MV-4-11 (cell line): ENCODE results near the gene SURF4.
"Not testable (repeated sequence)": the region's sequence is repeated elsewhere in the genome, so short reads cannot be mapped to it uniquely, and the experiment has no call there.

Experiments used
- DNase-seq: peaks from one replicate; lab custom pipeline; 2025; lab: John Stamatoyannopoulos, UW

Gene SURF4

DNA sequence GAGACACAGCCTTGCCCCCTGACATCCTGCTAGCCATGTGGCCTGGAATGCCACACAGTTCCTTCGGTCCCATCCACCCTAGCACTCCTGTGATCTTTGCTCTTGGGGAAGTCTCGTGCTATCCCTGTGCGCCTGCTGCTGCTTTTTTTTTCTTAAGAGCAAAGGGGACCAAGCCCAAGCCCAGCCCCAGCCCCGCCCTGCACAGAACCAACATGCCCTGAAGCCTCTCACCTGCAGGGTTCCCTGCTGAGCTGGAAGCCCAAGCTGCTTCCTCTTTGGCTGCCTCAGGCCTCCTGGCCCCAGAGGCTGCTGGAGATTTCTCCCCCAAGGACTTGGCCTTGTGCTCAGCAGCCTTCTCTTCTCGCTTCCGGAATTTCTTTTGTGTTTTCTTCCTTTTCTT is 41.7 kb downstream of the SURF4 start:
- DNase-seq, result no peak

- no peak for DNase-seq
Observed at GRCh38 chr9:133333566-133333965, 42.3 kb downstream of the SURF4 start.

DNA sequence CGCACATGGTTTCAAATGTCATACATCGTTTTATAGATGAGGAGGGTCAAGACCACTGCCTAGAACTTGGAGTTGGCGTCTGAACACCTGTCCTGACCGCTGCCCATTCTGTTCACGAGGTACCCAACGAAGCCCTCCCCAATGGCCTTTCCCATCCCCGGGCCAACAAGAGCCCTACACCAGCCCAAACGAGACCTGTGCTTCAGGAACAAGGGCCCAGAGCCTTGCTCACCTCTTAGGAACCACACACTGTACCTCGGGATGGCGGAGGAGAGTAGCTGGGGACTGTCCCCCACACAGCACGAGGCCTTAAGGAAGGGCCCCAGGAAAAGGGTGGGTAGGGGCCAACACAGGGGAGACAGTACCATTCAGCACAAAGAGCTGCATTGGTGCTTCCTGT is 42.8 kb downstream of the SURF4 start:
- no peak for DNase-seq

- DNase-seq, result no peak
Observed at GRCh38 chr9:133332381-133332730, 43.5 kb downstream of the SURF4 start.

DNA sequence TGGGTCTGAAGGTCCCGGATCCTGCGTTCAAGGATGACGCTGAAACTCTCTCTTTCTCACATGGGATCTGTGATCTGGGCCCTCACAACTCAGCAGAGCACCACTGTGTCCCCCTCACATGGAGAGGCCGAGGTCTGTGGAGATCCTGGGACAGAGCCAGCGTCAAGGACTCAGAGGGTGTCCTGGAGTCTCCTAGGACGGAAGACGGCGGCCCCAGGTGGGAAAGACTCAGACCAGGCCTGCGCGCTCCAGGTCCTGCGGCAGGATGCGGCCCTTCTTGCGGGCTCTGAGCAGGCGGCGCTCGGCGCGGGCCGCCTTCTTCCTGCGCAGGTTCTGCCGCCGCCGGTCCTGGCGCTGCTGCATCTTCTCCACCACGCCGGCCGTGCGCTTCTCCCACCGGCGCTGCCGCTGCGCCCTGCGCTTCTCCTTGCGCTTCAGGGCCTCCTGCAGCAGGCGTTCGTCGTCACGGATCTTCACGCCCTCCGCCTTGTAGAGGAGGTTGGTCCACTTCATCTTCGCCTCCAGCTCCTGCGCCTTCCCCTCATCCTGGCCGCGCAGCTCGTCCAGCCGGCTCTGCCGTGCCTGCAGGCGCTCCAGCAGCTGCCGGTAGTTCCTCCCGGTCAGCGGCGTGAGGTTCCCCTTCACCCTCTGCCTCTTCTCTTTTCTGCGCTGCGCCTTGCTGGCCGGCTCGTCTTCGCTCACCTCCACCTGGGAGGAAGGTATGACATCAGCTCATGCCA is 44.0 kb downstream of the SURF4 start:
- no peak for DNase-seq

- DNase-seq, result no peak
Observed at GRCh38 chr9:133331221-133331620, 44.6 kb downstream of the SURF4 start.

GRCh38 chr9:133329306-133330156 is 46.3 kb downstream of the SURF4 start:
- not testable (repeated sequence) for DNase-seq

DNA sequence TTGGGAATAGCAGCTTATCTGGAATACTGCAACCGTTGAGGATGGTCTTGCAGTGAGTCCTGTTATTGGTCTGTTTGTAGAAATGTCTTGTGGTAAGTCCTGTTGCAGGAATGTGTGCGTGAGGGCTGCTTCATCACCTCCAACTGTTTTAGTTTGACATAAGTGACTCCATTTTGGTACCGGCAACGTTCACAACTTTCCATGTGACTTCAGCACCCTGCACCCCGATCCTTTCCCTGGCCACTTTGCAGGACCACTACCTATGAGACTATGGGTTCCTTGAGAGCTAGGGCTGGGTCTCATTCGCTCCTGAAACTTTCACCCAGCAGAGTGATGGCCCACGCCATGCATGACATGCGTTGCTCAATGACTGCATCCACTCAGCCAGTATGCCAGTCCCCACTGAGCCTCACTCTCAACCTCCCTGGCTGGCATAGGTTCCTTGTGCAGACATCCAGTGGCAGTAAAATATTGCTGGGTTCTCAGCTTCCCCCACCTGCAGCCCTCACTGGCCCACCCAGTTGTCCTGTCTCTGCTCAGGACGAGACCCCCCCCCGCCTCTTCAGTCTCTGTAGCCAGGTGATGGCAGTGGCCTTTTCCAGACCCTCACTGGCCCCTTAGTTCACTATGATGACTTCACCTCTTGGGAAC is 47.9 kb downstream of the SURF4 start:
- no peak for DNase-seq

GRCh38 chr9:133327021-133327420 is 48.8 kb downstream of the SURF4 start:
- DNase-seq, result not testable (repeated sequence)

DNA sequence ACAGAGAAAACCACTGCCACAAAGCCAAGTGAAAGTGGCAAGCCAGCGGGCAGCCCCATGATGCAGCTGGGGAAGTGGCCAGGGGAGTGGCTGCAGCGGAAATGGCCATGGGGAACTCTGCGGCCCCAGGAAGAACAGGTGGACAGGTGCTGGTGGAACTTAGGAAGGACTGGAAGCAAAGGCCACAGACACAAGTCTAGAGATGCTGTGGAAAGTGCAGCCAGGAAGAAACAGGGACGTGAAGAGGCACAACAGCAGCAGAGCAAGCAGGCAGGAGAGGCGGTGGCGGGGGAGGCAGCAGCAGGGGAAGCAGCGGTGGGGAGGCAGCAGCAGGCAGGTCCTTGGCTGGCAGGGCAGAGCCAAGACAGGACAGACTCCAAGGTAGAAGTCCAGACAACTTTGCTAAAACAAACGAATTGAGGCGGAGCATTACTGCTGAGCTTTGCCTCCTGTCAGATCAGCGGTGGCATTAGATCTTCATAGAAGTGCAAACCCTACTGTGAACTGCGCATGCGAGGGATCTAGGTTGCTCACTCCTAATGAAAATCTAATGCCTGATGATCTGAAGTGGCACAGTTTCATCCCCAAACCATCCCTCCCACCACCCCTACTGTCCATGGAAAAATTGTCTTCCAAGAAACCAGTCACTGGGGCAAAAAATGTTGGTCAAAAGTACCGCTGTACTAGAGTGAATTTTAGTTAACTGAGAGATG is 51.7 kb downstream of the SURF4 start:
- no peak for DNase-seq

DNA sequence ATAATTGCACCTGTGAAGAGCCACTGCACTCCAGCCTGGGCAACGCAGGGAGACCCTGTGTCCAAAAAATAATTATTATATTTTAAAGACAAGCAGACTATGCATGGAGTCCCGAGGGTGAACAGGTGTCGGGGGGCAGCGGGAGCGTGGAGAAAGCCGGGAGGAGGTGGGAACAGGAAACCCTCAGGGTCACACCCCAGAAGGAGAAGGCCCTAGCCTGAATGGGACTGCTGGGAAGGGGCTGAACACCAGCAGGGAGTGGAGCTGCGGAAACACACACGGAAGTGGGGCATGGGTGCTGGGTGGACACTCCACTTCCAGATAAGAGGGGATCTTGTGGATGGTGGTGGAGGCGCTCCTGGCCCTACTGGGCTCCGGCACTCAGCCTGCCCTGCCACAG is 52.6 kb downstream of the SURF4 start:
- no peak for DNase-seq

GRCh38 chr9:133322701-133323100 is 53.2 kb downstream of the SURF4 start:
- no peak for DNase-seq

DNA sequence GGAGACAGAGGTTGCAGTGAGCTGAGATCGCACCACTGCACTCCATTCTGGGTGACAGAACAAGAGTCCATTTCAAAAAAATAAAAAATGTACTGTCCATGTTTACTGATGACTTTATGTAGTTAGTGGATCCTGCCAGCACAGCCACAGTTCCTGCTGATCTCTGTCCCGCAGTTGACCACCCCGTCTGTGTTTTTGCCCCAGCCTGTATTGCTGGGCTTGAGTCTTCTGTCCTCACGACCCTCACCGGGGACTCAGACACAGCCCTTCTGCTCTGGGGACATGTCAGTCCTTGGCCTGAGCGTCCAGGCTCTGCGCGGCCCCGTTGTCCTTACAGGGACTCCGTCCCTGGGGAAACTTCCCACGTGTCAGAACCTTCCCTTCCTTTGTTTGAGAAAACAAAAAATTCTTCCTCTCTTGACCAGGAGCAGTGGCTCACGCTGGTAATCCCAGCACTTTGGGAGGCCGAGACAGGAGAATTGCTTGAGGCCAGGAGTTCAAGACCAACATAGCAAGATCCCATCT is 54.4 kb downstream of the SURF4 start:
- DNase-seq, result no peak

DNA sequence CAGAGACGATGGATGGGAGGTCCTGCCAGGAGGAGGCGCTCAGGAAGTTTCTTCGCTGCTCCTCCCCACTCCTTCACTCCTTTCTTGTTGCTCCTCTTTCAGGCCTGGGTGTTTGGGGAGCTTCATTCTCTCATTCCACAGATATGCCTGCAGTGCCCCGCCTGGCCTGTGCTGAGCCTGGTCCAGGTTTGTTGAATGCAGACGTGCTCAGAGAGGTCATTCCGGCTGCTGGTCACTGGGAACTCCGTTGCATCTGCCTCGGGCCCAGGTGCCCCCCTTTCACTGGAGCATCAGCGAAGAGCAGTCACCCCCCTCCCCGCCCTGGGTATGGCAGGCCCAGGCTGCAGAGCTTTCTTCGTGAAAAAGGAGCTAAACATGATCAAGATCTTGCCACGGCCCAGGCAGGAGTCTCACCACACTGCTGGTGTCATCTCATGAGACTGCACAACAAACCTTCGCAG is 55.4 kb downstream of the SURF4 start:
- DNase-seq, result no peak

- DNase-seq, result not testable (repeated sequence)
Observed at GRCh38 chr9:133317551-133317950, 58.3 kb downstream of the SURF4 start.

- DNase-seq, result no peak
Observed at GRCh38 chr9:133315997-133316396, 59.9 kb downstream of the SURF4 start.
